DMS153 treated with DMSO at 0.1 percent for 48 hours (cell line): ENCODE measurements around the gene TRIM42.

Source experiments
- DNase-seq: peaks from one replicate; lab custom pipeline; 2025; ENCODE audit not compliant: unreplicated experiment; lab: John Stamatoyannopoulos, UW

Gene TRIM42

DNA sequence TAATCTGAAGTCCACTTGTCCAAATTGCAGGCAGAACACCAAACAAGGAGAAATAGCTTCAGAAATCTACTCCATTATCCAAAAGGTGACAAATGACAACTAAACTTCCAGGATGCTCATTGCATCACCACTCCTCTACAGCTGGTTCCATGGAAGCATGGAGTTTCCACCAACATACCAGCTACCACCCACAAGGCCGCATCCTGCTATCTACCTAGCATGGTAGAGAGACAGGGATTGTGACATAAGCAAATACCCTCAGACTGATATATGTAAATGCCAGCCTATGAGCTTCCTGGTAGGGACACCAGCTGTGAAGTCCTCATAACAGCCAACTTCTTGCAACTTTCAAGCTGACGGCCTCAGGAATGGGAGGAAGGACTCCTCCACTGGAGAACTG lies at the start of gene TRIM42:
Gene TRIM42 (plus strand): TSS at position 301 of the 400 bp plus-strand sequence. CDS start 166 bp downstream, outside the sequence.
- DNase-seq = no peak

DNA sequence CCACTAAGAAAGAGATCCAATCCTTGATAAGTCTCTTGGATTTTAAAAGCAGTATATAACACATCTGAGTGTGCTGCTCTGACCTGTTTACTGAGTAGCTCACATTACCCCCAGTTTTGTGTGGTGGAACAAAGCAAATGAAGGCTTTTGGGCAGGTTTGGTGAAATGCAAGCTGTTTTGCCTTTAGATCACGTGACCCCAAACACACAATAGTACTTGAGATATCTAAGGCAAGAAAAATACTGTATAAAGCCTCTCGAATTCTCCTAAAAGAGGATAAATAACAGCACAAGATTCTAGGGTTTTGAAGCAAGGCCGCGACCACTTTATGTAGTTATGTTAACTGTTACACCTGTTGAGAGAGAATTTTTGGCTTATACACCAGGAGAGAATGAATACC lies 49.3 kb upstream of the TRIM42 start:
- DNase-seq = no peak

DNA sequence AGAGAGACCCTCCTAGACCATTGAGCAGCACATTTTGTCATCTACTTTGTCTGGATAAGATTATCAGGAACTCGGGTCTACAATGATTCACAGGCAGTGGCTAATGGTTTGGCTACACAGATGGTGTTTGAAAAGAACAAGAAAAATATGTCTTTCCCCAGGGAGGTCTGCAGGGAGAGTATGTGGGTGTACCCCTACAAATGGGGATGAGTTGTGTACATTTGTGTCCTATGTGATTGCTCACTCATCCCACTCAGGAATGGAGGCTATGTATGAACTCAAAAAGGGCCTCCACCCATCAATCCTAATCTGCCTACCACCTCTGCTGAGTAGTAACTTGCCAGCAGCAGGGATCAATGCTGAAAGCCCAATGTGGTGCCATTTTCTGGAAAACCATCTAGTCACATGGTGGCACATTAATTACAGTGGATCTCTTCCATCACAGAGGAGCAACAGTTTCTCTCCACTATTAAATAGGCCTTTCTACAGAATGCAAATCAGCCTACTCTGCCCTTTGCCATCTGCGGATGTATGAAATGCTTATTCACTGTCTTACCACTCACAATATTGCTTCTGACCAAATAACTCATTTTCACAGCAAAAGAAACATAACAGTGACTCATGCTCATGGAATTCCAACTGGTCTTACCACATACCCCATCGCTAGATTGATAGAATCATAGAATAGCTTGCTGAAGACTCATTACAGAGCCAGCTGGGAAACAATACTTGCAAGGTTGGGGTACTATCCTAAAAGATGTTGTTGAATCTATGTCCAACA lies 48.3 kb upstream of the TRIM42 start:
- DNase-seq = no peak

GRCh38 chr3:140630366-140630765 lies 47.5 kb upstream of the TRIM42 start:
- no peak for DNase-seq

- DNase-seq = no peak
Measured at GRCh38 chr3:140630866-140631265, 47.0 kb upstream of the TRIM42 start.

- DNase-seq = no peak
Measured at GRCh38 chr3:140635276-140635675, 42.6 kb upstream of the TRIM42 start.

DNA sequence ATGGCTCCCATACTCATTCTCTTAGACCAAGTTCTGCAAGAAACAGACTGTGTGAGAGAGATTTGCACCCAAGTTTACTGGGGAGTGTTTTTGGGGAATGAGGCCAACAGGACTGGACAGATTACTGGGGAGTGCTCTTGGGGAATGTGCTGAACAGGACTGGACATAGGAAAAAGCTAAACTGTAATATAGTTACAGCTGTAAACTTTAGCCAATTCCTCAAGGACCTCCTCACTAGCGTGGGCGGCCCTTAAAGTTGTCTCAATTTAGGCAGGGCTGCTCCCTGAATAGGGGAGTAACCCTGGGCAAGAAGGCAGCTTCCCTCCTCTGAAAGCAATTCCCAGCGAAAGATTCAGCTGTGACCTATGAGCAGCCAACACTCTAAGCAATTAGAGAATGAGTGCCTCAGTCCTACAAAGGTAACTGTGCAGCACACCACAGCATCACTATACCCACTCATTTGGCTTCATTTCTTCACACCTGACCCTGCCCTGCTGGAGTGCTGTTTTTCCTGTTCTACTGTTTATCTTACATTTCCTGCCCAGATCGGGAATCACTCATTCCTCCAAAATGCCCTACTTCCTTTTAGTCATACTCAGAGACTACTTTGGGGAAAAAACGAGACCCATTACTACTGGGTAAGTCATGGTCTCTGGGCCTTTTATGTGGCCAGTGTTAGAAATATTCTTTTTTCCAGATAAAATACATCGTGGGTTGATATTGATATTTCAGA lies 41.3 kb upstream of the TRIM42 start:
- no peak for DNase-seq

- DNase-seq = no peak
Measured at GRCh38 chr3:140651287-140651686, 26.6 kb upstream of the TRIM42 start.

DNA sequence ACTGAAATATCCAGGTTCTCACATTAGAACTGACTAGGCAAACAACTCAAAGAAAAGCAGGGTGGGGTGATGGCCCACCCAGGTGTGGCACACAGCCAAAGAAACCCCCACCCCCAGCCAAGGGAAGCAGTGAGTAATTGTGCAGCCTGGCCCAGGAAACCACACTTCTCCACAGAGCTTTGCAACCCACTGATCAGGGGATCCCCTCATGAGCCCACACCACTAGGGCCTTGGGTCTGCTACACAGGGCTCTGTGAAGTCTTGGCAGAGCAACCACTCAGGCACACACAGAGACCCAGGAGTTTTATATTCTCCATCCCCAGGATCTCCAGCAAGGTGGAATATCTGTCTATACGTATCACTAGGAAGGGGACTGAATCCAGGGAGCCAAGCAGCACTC lies 22.2 kb upstream of the TRIM42 start:
- DNase-seq = no peak

- DNase-seq = no peak
Measured at GRCh38 chr3:140664111-140664510, 13.8 kb upstream of the TRIM42 start.

DNA sequence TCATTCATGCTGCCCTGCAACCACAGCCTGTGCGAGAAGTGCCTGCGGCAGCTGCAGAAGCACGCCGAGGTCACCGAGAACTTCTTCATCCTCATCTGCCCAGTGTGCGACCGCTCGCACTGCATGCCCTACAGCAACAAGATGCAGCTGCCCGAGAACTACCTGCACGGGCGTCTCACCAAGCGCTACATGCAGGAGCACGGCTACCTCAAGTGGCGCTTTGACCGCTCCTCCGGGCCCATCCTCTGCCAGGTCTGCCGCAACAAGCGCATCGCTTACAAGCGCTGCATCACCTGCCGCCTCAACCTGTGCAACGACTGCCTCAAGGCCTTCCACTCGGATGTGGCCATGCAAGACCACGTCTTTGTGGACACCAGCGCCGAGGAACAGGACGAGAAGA lies 4.7 kb downstream of the TRIM42 start:
- DNase-seq = no peak

- no peak for DNase-seq
Measured at GRCh38 chr3:140686128-140686527, 8.3 kb downstream of the TRIM42 start.

- no peak for DNase-seq
Measured at GRCh38 chr3:140686948-140687347, 9.1 kb downstream of the TRIM42 start.

DNA sequence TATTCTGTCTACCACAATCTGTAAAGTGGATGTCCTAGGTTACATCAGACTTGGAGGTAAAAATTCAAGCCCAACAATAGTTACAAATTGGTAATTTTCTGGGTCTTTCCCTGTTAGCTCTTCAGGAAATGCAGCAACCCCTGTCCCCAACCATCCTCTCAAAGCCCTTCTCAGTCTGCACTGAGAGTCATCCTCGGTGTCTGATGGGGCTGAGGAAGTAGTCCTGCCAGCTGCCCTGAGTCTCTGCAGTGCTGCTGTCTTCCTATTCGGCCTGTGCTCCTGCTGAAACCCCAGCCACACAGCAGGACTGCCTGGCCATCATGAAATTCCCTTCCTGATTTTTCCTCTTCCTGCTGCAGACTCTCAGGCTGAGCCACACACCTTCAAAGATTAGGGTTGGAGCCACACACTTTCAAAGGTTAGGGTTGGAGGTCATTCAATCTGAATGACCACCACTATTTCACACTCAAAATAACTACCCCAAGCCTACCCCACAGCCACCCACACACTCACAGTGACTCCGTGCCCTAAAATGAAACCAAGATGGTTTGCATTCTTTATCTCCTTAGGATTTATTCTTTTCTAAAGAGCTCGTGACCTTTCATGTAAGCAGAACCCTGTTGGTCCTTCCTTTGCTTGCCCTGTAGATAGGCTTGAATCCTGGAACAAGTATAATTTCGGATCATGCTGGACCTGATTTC lies 17.6 kb downstream of the TRIM42 start:
- DNase-seq = no peak

GRCh38 chr3:140699516-140700231 lies 21.8 kb downstream of the TRIM42 start:
- no peak for DNase-seq

- DNase-seq = no peak
Measured at GRCh38 chr3:140702281-140702680, 24.4 kb downstream of the TRIM42 start.

GRCh38 chr3:140703496-140703895 lies 25.6 kb downstream of the TRIM42 start:
- DNase-seq = no peak

- DNase-seq = no peak
Measured at GRCh38 chr3:140704733-140705132, 26.9 kb downstream of the TRIM42 start.

- no peak for DNase-seq
Measured at GRCh38 chr3:140705954-140706353, 28.1 kb downstream of the TRIM42 start.

DNA sequence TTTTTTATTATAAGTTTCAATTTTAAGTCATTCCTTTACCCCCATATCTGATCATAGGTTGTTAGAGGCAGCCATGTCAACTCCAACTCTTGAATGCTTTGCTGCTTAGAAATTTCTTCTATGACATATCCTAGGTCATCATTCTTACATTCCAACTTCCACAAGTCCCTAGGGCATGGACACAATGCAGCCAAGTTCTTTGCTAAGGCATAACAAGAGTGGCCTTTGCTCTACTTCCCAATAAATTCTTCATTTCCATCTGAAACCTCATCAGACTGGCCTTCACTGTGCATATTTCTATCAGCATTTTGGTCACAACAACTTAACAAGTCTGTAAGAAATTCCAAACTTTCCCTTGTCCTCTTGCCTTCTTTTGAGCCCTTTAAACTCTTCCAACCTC lies 28.5 kb downstream of the TRIM42 start:
- DNase-seq = no peak

DNA sequence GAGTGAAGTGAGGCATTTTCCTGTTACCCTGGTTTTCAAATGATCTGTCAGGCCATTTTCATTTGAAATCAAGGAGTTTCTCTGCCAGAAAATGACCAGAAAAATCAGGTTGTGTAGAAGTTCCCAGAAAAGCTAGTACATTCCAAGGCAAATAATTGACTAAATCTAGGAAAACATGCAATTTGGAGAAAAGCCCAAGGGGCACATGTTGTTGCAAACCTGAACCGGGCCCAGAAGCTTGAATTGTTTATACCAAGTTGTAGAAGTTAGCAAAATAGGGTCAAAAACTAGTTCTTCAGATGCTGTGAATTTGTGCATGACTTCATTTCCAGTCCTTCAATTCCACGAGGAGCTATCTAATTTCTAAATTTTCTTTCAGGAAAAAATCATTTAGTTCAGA lies 31.0 kb downstream of the TRIM42 start:
- no peak for DNase-seq
